Measurements from ENCODE around the gene SLX1A. TPM values are rescaled to one million over a fixed set of nuclear protein-coding genes. Genes with fewer than 3 reads are reported as not detected.

The SLX1A gene
- total and polyA plus RNA-seq, 2 donors (not counting 1 experiment from before 2014, with no cell fraction given), result 64.6 to 108 TPM

DNA sequence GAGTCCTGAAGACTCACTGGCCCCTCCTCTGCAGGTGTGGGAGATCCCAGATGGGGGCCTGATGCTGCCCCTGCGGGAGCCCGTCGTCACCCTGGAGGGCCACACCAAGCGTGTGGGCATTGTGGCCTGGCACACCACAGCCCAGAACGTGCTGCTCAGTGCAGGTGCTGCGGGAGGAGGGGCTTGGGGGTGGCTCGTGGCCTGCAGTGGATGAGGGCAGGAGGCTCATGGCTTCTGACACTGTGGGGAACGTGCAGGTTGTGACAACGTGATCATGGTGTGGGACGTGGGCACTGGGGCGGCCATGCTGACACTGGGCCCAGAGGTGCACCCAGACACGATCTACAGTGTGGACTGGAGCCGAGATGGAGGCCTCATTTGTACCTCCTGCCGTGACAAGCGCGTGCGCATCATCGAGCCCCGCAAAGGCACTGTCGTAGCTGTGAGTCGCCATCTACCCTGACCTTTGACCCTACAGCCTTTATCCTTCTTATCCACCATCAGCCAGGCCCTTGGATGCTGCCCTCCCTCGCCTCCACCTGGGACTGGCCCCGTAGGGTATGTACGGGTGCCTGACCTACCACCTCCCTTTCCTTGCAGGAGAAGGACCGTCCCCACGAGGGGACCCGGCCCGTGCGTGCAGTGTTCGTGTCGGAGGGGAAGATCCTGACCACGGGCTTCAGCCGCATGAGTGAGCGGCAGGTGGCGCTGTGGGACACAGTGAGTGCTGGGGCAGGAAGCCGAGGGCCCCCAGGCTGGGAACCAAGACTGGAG is 6.7 kb upstream of the SLX1A start:
- Histone ChIP-seq H3K9me3 (ENCODE audit: control extremely low read depth in 1 of 3, control insufficient read depth in 2 of 3, insufficient read depth in 1 of 3, low read length in 2 of 3) (no peaks in the 10 kb centered on the region), H3K4me1 (ENCODE audit: control insufficient read depth in 2 of 2, insufficient read depth in 2 of 2, low read length in 2 of 2) (peaks cover 40 to 47% of the 10 kb centered on the region in 2 donors), H4K20me1 (ENCODE audit: control insufficient read depth, insufficient read depth, low read length, poor library complexity, severe bottlenecking) (peaks cover 42% of the 10 kb centered on the region), H3K79me2 (ENCODE audit: control insufficient read depth, insufficient read depth, low read length) (peaks cover 46% of the 10 kb centered on the region), H3K4me2 (replicated peaks; ENCODE audit: low read depth, low read length, poor library complexity, severe bottlenecking) (peak overlapping the region; percentile 97), H2AFZ (ENCODE audit: insufficient read depth, low read depth, low read length, poor library complexity, severe bottlenecking) (no peak overlapping the region), H3K27me3 (replicated peaks in 1 of 4; ENCODE audit: control extremely low read depth in 1 of 4, control insufficient read depth in 3 of 4, insufficient read depth in 4 of 4, low read length in 3 of 4) (no peaks in the 10 kb centered on the region), H3K9ac (ENCODE audit: low read length) (peak overlapping the region; percentile 98), H3K27ac (ENCODE audit: low read length in 2 of 2) (peak overlapping the region; percentile 78 to 87), H3K4me3 (ENCODE audit: control extremely low read depth in 1 of 5, extremely low read depth in 1 of 5, insufficient read depth in 1 of 5, low read depth in 2 of 5, low read length in 4 of 5) (peak overlapping the region in 4 of 5 experiments; percentile 95 to 99 (median 98)), H3K36me3 (replicated peaks in 1 of 2; ENCODE audit: control extremely low read depth in 1 of 2, control insufficient read depth in 1 of 2, extremely low read depth in 1 of 2, insufficient read depth in 2 of 2, low read length in 1 of 2) (peaks cover 0 to 42% of the 10 kb centered on the region in 2 experiments)
- ChIA-PET CTCF (interaction anchor here (0.6 to 4.8 kb wide), 2 partner anchors 46 to 95 kb away, joined by 3 to 49 read pairs; partner anchors contain the start of gene TBX6), POLR2A (interaction anchor here (4.9 kb wide), 1 partner anchor 93 kb away, joined by 97 read pairs; the partner anchor contains the start of genes TBX6 and YPEL3)
- Mint-ChIP-seq H3K4me3 (peak overlapping the region; percentile 90), H3K27ac (peak overlapping the region; percentile 99), H3K27me3 (no peaks in the 10 kb centered on the region), H3K4me1 (peaks cover 40% of the 10 kb centered on the region), H3K9me3 (ENCODE audit: insufficient read depth) (no peaks in the 10 kb centered on the region)
- ATAC-seq (ENCODE audit: low read depth), result no peak
- WGBS (ENCODE audit: insufficient coverage), result 35% methylated on average over 33 of the region's 36 CpGs
- DNase-seq, result peak; percentile 82
- TF ChIP-seq CTCF (IDR thresholded peaks at IDR 0.05), result peak; percentile 89
- TF ChIP-seq EZH2 (IDR thresholded peaks at IDR 0.05; ENCODE audit: borderline replicate concordance, insufficient read depth, low read depth, low read length, poor library complexity, severe bottlenecking), result no peak
- intact Hi-C loops (cut with micrococcal nuclease), result no loop called here

- peak overlapping the region; percentile 78 to 87 for H3K27ac ChIP-seq (ENCODE audit: low read length in 2 of 2)
- H3K9ac ChIP-seq (ENCODE audit: low read length), result peak overlapping the region; percentile 98
- H3K36me3 ChIP-seq (replicated peaks in 1 of 2; ENCODE audit: control extremely low read depth in 1 of 2, control insufficient read depth in 1 of 2, extremely low read depth in 1 of 2, insufficient read depth in 2 of 2, low read length in 1 of 2), result peaks cover 0 to 42% of the 10 kb centered on the region in 2 experiments
- H3K79me2 ChIP-seq (ENCODE audit: control insufficient read depth, insufficient read depth, low read length), result peaks cover 46% of the 10 kb centered on the region
- ChIA-PET CTCF (interaction anchor here (4.8 kb wide), 1 partner anchor 95 kb away, joined by 49 read pairs; the partner anchor contains the start of gene TBX6), POLR2A (no interaction called here)
- 57% methylated on average over 5 of the region's 9 CpGs for WGBS (ENCODE audit: insufficient coverage)
- peak overlapping the region in 2 of 5 experiments; percentile 7 to 99 for H3K4me3 ChIP-seq (ENCODE audit: control extremely low read depth in 1 of 5, extremely low read depth in 1 of 5, insufficient read depth in 1 of 5, low read depth in 2 of 5, low read length in 4 of 5)
- Mint-ChIP-seq H3K27me3 (no peaks in the 10 kb centered on the region), H3K4me3 (peak overlapping the region; percentile 90), H3K9me3 (ENCODE audit: insufficient read depth) (no peaks in the 10 kb centered on the region), H3K4me1 (peaks cover 36% of the 10 kb centered on the region), H3K27ac (peak overlapping the region; percentile 99)
- intact Hi-C loops (cut with micrococcal nuclease), result no loop called here
- DNase-seq (no peak), ATAC-seq (ENCODE audit: low read depth) (no peak)
- peaks cover 35 to 41% of the 10 kb centered on the region in 2 donors for H3K4me1 ChIP-seq (ENCODE audit: control insufficient read depth in 2 of 2, insufficient read depth in 2 of 2, low read length in 2 of 2)
- TF ChIP-seq EZH2 (IDR thresholded peaks at IDR 0.05; ENCODE audit: borderline replicate concordance, insufficient read depth, low read depth, low read length, poor library complexity, severe bottlenecking) (no peak), CTCF (IDR thresholded peaks at IDR 0.05) (no peak)
- H4K20me1 ChIP-seq (ENCODE audit: control insufficient read depth, insufficient read depth, low read length, poor library complexity, severe bottlenecking), result peaks cover 42% of the 10 kb centered on the region
- no peaks in the 10 kb centered on the region for H3K27me3 ChIP-seq (replicated peaks in 1 of 4; ENCODE audit: control extremely low read depth in 1 of 4, control insufficient read depth in 3 of 4, insufficient read depth in 4 of 4, low read length in 3 of 4)
- H3K9me3 ChIP-seq (ENCODE audit: control extremely low read depth in 1 of 3, control insufficient read depth in 2 of 3, insufficient read depth in 1 of 3, low read length in 2 of 3), result no peaks in the 10 kb centered on the region
- H3K4me2 ChIP-seq (replicated peaks; ENCODE audit: low read depth, low read length, poor library complexity, severe bottlenecking), result peak overlapping the region; percentile 97
- H2AFZ ChIP-seq (ENCODE audit: insufficient read depth, low read depth, low read length, poor library complexity, severe bottlenecking), result no peak overlapping the region
Measured at GRCh38 chr16:30187556-30187865, 6.2 kb upstream of the SLX1A start.
